Measurements from ENCODE around the gene MINDY4. TPM values are rescaled to one million over a fixed set of nuclear protein-coding genes. Genes with fewer than 3 reads are reported as not detected.

Gene MINDY4
- total RNA-seq, 1 experiment from 2014 or later: 2.1 TPM

DNA sequence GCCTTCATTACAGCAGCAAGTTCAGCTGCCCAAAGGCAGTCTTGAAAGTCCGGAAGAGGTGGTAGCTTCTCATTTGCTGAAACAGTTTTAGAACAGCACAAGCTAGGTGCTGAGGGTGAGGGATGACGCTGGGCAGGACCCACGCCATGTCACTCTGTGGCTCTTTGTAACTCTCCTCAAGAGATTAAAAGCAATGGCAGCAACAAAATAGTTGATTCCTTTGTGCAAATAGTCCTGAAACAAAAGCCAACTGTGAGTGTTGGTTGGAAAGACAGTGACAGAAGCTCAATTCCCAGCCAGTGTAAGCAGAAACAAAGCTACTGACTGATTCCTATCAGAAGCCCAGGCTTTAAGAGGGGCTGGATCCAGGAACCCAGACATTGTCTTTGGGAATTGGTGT, 92.9 kb downstream of the MINDY4 start:
- TF ChIP-seq, protein P1, sequence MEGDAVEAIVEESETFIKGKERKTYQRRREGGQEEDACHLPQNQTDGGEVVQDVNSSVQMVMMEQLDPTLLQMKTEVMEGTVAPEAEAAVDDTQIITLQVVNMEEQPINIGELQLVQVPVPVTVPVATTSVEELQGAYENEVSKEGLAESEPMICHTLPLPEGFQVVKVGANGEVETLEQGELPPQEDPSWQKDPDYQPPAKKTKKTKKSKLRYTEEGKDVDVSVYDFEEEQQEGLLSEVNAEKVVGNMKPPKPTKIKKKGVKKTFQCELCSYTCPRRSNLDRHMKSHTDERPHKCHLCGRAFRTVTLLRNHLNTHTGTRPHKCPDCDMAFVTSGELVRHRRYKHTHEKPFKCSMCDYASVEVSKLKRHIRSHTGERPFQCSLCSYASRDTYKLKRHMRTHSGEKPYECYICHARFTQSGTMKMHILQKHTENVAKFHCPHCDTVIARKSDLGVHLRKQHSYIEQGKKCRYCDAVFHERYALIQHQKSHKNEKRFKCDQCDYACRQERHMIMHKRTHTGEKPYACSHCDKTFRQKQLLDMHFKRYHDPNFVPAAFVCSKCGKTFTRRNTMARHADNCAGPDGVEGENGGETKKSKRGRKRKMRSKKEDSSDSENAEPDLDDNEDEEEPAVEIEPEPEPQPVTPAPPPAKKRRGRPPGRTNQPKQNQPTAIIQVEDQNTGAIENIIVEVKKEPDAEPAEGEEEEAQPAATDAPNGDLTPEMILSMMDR (IDR thresholded peaks at IDR 0.05; ENCODE audit: insufficient read depth in 1 of 2, low read depth in 1 of 2, low read length in 1 of 2, severe bottlenecking in 1 of 2, unreplicated experiment in 1 of 2): no peak
- Mint-ChIP-seq H3K9me3 (ENCODE audit: unreplicated experiment) (no peaks in the 10 kb centered on the region), H3K4me1 (ENCODE audit: low read depth, unreplicated experiment) (peaks cover 26% of the 10 kb centered on the region), H3K4me3 (ENCODE audit: unreplicated experiment) (no peak overlapping the region), H3K27ac (ENCODE audit: unreplicated experiment) (no peak overlapping the region), H3K27me3 (ENCODE audit: insufficient read depth, unreplicated experiment) (no peaks in the 10 kb centered on the region), H3K36me3 (ENCODE audit: insufficient read depth, unreplicated experiment) (no peaks in the 10 kb centered on the region)
- intact Hi-C loops (cut with micrococcal nuclease; ENCODE audit: unreplicated experiment): no loop called here
- no TSS peak for BruUV-seq (replicated peaks)
- DNase-seq: no peak
- no peaks in the 10 kb centered on the region for H3K9me3 ChIP-seq
- H3K27me3 ChIP-seq (replicated peaks; ENCODE audit: control insufficient read depth, insufficient read depth, low read length): no peaks in the 10 kb centered on the region
- no peaks in the 10 kb centered on the region for H3K36me3 ChIP-seq (ENCODE audit: control insufficient read depth, insufficient read depth, low read length)
- H3K4me3 ChIP-seq (ENCODE audit: low read depth, low read length): no peak overlapping the region
- peaks cover 31% of the 10 kb centered on the region for H3K4me1 ChIP-seq
- CTCF ChIA-PET: no interaction called here
- POLR2A ChIA-PET: no interaction called here

DNA sequence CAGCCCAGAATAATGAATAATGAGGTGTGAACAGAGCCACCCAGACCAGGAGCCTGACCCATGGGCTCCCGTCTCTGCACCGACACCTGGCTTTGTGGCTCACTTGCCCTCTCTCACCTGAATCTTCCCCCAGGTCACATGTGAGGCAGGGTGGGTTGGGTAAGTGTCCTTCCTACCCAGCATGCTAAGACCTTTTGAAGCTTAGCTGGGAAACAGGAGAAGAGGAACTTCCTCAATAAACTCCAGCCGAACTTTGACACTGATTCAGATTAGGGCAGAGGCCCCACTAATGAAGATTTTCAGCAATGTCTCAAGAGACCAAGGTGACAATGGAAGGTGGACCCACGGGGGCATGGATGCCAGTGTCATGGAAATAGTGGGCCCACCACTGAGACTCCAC, 93.9 kb downstream of the MINDY4 start:
- ChIA-PET CTCF (no interaction called here), POLR2A (no interaction called here)
- no TSS peak for BruUV-seq (replicated peaks)

DNA sequence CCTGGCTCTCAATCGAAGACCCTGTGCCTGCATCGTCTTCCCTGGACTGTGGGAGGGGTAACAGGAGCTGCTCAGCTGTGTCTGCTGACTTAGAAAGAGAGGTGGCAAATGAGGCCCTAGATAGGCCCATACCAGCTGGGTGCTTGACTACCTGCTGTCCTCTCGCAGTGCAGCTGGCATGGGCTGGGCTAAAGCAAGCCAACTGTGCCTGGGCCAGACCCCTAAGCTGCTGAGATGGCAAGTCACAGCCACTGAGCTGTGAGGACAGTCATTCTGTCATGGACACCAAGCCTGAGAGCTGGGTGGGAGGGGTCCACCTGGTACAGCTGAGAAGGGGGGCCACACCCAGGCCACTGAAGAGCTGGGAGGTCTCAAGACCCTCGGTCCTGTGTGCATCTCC, 94.6 kb downstream of the MINDY4 start:
- Mint-ChIP-seq H3K9me3 (ENCODE audit: unreplicated experiment) (no peaks in the 10 kb centered on the region), H3K27me3 (ENCODE audit: insufficient read depth, unreplicated experiment) (no peaks in the 10 kb centered on the region), H3K36me3 (ENCODE audit: insufficient read depth, unreplicated experiment) (no peaks in the 10 kb centered on the region), H3K27ac (ENCODE audit: unreplicated experiment) (peak overlapping the region; percentile 40), H3K4me3 (ENCODE audit: unreplicated experiment) (no peak overlapping the region), H3K4me1 (ENCODE audit: low read depth, unreplicated experiment) (peaks cover 26% of the 10 kb centered on the region)
- Histone ChIP-seq H3K9me3 (no peaks in the 10 kb centered on the region), H3K4me3 (ENCODE audit: low read depth, low read length) (no peak overlapping the region), H3K36me3 (ENCODE audit: control insufficient read depth, insufficient read depth, low read length) (no peaks in the 10 kb centered on the region), H3K4me1 (peaks cover 31% of the 10 kb centered on the region), H3K27me3 (replicated peaks; ENCODE audit: control insufficient read depth, insufficient read depth, low read length) (no peaks in the 10 kb centered on the region)
- CTCF ChIA-PET: no interaction called here
- no TSS peak for BruUV-seq (replicated peaks)
- DNase-seq: no peak
- TF ChIP-seq, protein P1 (IDR thresholded peaks at IDR 0.05; ENCODE audit: insufficient read depth in 1 of 2, low read depth in 1 of 2, low read length in 1 of 2, severe bottlenecking in 1 of 2, unreplicated experiment in 1 of 2): no peak
- intact Hi-C loops (cut with micrococcal nuclease; ENCODE audit: unreplicated experiment): no loop called here
- POLR2A ChIA-PET: no interaction called here

More for the DNA sequence above, 93.9 kb downstream of the MINDY4 start:
- TF ChIP-seq, protein P1 (IDR thresholded peaks at IDR 0.05; ENCODE audit: insufficient read depth in 1 of 2, low read depth in 1 of 2, low read length in 1 of 2, severe bottlenecking in 1 of 2, unreplicated experiment in 1 of 2): no peak
- Mint-ChIP-seq H3K36me3 (ENCODE audit: insufficient read depth, unreplicated experiment) (no peaks in the 10 kb centered on the region), H3K27ac (ENCODE audit: unreplicated experiment) (peak overlapping the region; percentile 40), H3K9me3 (ENCODE audit: unreplicated experiment) (no peaks in the 10 kb centered on the region), H3K4me3 (ENCODE audit: unreplicated experiment) (no peak overlapping the region), H3K4me1 (ENCODE audit: low read depth, unreplicated experiment) (peaks cover 26% of the 10 kb centered on the region), H3K27me3 (ENCODE audit: insufficient read depth, unreplicated experiment) (no peaks in the 10 kb centered on the region)
- H3K4me1 ChIP-seq: peaks cover 31% of the 10 kb centered on the region
- H3K9me3 ChIP-seq: no peaks in the 10 kb centered on the region
- no peak overlapping the region for H3K4me3 ChIP-seq (ENCODE audit: low read depth, low read length)
- intact Hi-C loops (cut with micrococcal nuclease; ENCODE audit: unreplicated experiment): no loop called here
- H3K36me3 ChIP-seq (ENCODE audit: control insufficient read depth, insufficient read depth, low read length): no peaks in the 10 kb centered on the region
- no peaks in the 10 kb centered on the region for H3K27me3 ChIP-seq (replicated peaks; ENCODE audit: control insufficient read depth, insufficient read depth, low read length)
- DNase-seq: no peak
